ENCODE results near the gene SMARCA2.
"Not testable (repeated sequence)": the region's sequence is repeated elsewhere in the genome, so short reads cannot be mapped to it uniquely, and the experiment has no call there.

SMARCA2 gene

DNA sequence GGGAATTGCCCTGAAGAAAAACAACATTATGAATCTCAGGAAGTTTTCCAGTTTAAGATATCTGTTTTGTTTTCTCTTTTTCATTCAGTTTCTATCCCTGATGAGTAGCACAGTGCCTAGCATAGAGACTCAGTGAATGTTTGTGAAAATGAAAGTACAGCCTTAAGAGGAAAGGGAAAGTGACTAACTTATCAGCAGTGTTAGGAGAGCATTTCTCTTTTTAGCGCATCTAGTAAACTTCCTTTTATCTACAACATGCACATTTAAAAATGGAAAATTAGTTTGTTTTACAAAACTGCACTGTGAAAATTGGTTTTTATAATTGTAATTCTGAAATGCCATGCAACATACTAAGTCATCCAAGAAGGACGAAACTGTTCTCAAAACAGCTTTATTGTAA, 110.8 kb downstream of the SMARCA2 start:
- in situ Hi-C loops (cut with HindIII; ENCODE audit: low pct_ligation_motif_present, low pct_unique_long_range_greater_than_20kb, low sequenced_read_pairs), result no loop called here
- no peak for DNase-seq

DNA sequence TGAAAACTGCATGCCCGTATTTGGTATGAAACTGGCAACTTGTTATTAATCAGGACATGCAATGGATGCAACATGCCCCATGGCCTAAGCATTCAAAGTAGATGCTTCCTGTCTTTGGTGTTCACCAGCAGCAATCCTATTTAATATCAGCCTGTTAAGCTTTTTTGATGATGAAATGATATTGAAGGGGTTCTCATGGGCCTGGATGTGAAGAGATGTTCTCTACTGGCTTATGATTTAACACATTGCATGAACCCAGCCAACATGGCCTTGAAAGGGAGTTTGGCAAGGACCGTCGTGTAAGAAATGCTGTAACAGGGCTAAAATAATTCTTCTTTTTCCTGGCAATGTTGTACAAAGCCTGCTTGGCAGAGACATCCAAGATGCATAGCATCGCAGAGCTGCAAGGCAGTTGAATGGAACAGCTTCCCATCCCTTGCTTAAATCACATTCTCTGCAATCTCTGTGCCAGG, 111.2 kb downstream of the SMARCA2 start:
- in situ Hi-C loops (cut with HindIII; ENCODE audit: low pct_ligation_motif_present, low pct_unique_long_range_greater_than_20kb, low sequenced_read_pairs), result no loop called here
- DNase-seq, result no peak

- in situ Hi-C loops (cut with HindIII; ENCODE audit: low pct_ligation_motif_present, low pct_unique_long_range_greater_than_20kb, low sequenced_read_pairs), result no loop called here
- DNase-seq, result peak; percentile 60
Observed at GRCh38 chr9:2127486-2127885, 112.3 kb downstream of the SMARCA2 start.

DNA sequence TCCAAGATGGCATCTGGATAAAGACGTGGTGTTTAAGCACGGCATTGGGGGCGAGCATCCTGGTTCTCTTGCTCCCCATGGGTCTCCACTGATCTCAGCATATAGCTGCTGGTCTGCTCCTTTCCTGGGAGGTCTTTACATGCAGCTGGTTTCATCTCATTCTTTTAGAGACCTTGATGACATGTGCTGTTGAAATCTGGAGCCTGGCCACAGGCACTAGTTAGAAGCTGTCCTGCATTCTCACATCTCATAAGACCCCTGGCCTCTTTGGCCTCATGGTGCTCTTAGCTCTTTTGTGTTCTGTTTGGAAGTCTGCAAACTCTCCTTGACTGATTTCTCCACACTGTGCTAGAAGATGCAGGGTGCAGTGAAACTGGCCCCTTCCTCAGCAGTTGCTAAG, 113.0 kb downstream of the SMARCA2 start:
- in situ Hi-C loops (cut with HindIII; ENCODE audit: low pct_ligation_motif_present, low pct_unique_long_range_greater_than_20kb, low sequenced_read_pairs), result no loop called here
- DNase-seq, result no peak

GRCh38 chr9:2128618-2129017, 113.5 kb downstream of the SMARCA2 start:
- in situ Hi-C loops (cut with HindIII; ENCODE audit: low pct_ligation_motif_present, low pct_unique_long_range_greater_than_20kb, low sequenced_read_pairs), result no loop called here
- no peak for DNase-seq

DNA sequence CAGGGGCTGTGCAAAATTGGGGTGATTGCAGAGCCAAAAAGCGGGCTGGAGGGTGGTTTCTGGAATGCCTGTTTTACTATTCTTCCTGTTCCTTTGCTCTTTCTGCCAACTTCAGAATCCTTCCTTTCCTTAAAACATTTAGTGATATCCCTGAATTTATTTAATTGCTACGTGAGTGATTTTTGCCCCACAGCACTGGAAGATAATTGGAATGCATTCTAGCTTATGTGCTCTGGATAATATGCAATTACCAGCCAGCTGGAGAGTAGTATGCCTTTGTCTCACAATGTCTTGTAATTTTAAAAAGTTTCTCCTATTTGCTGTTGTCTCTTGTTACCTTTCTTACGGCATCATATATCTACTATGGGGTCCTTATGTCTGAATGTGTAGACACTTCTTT, 115.8 kb downstream of the SMARCA2 start:
- DNase-seq, result no peak
- in situ Hi-C loops (cut with HindIII; ENCODE audit: low pct_ligation_motif_present, low pct_unique_long_range_greater_than_20kb, low sequenced_read_pairs), result no loop called here

GRCh38 chr9:2132484-2133082, 117.4 kb downstream of the SMARCA2 start:
- DNase-seq, result peak; percentile 27
- in situ Hi-C loops (cut with HindIII; ENCODE audit: low pct_ligation_motif_present, low pct_unique_long_range_greater_than_20kb, low sequenced_read_pairs), result no loop called here

DNA sequence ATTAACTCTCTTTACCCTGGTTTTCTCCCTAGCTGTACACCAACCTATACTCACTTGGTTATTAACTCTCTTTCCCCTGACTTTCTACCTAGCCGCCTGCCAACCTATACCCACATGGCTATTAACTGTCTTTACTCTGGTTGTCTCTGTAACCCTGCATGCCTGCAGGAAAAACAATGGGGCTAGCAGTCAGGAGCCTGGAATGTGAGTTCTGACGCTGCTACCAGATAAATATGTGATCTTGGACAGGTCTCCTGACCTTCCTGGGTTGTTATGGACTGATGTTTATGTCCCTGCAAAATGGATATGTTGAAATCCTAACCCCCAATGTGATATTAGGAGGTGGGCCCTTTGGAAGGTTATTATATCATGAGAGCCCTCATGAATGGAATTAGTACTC, 119.2 kb downstream of the SMARCA2 start:
- in situ Hi-C loops (cut with HindIII; ENCODE audit: low pct_ligation_motif_present, low pct_unique_long_range_greater_than_20kb, low sequenced_read_pairs), result no loop called here
- no peak for DNase-seq

DNA sequence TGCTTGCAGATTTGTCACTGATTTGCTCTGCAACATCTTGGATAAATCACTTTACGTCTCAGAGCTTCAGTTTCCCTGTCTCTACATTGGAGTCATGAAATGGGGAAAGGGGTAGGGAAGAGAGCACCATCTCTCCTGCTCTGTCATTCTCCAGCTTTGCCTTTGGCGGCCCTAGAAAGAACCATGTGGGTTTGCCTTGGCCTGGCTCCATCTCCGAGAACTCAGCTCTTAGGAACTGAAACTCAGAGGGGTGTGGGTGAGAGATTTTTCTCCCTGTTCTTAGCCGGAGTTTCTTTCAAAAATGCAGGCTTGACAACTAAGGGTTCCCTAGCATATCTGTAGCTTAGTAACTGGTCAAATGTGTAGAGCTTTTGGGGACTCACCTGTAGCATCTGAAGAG, 123.5 kb downstream of the SMARCA2 start:
- no peak for DNase-seq
- in situ Hi-C loops (cut with HindIII; ENCODE audit: low pct_ligation_motif_present, low pct_unique_long_range_greater_than_20kb, low sequenced_read_pairs), result no loop called here

GRCh38 chr9:2140600-2141223, 125.6 kb downstream of the SMARCA2 start:
- DNase-seq, result no peak
- in situ Hi-C loops (cut with HindIII; ENCODE audit: low pct_ligation_motif_present, low pct_unique_long_range_greater_than_20kb, low sequenced_read_pairs), result no loop called here

DNA sequence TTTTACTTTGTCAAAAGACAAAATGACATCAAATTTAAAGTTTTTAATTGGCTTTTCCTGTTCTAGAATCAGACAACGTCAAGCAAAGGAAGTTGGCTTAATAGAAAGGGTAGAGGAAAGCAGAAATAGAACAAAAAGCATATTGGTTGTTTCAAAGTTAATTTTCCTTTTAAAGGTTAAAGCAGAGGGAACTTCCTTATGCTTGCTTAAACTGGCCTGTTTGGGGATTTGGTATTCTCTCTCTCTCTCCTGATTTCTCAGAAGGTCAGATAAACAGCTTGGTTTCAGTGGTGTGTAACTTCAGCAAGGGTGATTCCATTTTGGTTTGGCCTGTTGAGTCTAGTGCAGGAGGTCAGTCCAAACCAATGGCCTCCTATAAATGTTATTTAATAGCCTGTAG, 127.1 kb downstream of the SMARCA2 start:
- DNase-seq, result no peak

GRCh38 chr9:2144619-2145018, 129.5 kb downstream of the SMARCA2 start:
- DNase-seq, result no peak
- in situ Hi-C loops (cut with HindIII; ENCODE audit: low pct_ligation_motif_present, low pct_unique_long_range_greater_than_20kb, low sequenced_read_pairs), result no loop called here

More for the DNA sequence above, 127.1 kb downstream of the SMARCA2 start:
- in situ Hi-C loops (cut with HindIII; ENCODE audit: low pct_ligation_motif_present, low pct_unique_long_range_greater_than_20kb, low sequenced_read_pairs), result no loop called here

- no peak for DNase-seq
- in situ Hi-C loops (cut with HindIII; ENCODE audit: low pct_ligation_motif_present, low pct_unique_long_range_greater_than_20kb, low sequenced_read_pairs), result no loop called here
Observed at GRCh38 chr9:2145746-2146145, 130.6 kb downstream of the SMARCA2 start.

DNA sequence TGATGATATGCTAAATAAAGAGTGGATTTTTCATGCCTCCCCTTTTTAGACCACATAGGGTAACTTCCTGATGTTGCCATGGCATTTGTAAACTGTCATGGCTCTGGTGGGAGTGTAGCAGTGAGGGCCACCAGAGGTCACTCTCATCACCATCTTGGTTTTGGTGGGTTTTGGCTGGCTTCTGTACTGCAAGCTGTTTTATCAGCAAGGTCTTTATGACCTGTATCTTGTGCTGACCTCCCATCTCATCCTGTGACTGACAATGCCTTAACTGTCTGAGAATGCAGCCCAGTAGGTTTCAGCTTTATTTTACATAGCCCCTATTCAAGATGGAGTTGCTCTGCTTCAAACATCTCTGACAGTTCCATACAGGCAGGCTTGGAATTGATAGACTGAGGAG, 131.6 kb downstream of the SMARCA2 start:
- not testable (repeated sequence) for DNase-seq

DNA sequence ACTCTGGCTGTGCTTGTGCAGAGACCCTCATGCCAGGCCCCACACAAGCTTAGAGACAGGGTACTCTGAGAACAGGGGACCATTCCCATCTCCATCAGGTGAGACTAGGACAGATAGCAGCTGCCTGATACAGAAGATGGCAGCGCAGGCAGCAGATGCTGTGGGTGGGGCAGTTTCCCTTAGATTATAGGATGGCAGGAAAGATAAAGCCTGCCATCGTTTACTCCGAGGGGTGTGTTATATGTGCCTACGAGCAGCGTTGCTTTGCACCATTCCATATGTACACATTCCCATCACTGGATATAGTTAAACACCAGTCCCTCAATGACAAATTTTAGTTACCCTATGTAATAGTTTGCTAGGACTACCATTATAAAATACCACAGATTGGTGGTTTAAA, 135.2 kb downstream of the SMARCA2 start:
- in situ Hi-C loops (cut with HindIII; ENCODE audit: low pct_ligation_motif_present, low pct_unique_long_range_greater_than_20kb, low sequenced_read_pairs), result no loop called here

More for the DNA sequence above, 131.6 kb downstream of the SMARCA2 start:
- in situ Hi-C loops (cut with HindIII; ENCODE audit: low pct_ligation_motif_present, low pct_unique_long_range_greater_than_20kb, low sequenced_read_pairs), result not testable (repeated sequence)

DNA sequence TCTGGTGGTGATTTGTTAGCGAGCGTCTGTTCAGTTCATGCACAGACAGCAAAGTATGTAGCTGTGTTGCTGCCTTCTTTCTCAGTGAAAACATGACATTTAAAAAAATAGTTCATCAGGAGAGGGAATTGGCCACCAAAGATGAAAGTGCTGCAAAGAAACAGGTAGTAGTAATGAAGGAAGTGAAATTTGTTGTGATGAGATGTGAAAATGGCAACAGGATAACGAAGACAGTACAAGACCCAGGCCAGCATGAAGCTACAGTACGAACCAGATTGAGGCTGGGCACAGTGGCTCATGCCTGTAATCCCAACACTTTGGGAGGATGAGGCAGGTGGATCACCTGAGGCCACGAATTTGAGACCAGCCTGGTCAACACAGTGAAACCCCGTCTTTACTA, 136.0 kb downstream of the SMARCA2 start:
- DNase-seq, result no peak
- in situ Hi-C loops (cut with HindIII; ENCODE audit: low pct_ligation_motif_present, low pct_unique_long_range_greater_than_20kb, low sequenced_read_pairs), result no loop called here

More for the DNA sequence above, 135.2 kb downstream of the SMARCA2 start:
- no peak for DNase-seq

DNA sequence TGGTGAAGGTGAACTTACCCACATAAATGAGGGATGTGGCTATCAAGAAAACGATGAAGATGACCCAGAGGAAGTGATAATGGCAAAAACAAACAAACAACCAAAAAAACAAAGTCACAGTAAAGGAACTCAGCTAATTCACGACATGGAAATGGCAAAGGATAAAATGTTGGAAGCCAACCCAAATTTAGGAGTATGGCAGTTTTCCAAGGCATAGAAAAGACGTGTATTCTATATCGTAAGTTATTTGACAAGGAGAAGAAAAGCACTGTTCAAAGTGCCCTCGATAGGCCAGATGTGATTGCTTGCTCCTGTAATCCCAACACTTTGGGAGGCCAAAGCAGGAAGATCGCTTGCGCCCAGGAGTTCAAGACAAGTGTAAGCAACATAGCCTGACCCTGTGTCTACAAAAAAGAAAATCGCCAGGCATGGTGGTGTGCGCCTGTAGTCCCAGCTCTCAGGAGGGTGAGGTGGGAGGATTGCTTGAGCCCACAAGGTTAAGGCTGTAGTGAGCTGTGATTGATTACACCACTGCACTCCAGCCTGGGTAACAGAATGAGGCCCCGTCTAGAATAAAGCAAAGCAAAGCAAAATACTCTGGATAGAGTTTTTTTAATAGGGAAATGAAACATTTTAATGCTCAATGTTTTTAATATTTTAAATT, 138.0 kb downstream of the SMARCA2 start:
- in situ Hi-C loops (cut with HindIII; ENCODE audit: low pct_ligation_motif_present, low pct_unique_long_range_greater_than_20kb, low sequenced_read_pairs), result no loop called here
- no peak for DNase-seq

DNA sequence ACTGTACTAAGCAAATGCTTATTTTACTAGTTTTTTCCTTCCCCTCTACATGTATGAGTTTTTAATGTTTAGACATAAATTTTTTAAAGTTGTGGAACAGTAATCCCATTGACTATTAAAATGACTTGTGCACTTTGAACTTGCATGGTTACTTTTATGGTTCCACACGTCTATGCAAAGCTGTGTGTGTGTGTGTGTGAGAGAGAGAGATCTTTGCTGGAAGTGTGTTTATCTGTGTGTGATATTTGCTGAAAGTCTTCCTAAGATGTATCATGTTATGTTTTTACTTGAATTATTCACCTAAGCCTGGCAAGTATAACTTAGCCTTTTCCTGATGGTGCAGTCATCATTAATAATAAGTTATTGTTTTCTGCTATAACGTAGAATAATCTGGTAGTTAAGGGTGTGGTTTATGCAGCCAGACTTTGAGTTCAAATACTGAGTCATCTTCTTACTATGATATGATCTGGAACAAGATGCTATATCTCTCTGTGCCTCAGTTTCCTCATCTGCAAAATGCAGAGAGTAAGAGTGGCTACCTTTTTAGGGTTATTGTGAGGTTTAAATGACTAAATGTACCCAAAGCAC, 138.6 kb downstream of the SMARCA2 start:
- in situ Hi-C loops (cut with HindIII; ENCODE audit: low pct_ligation_motif_present, low pct_unique_long_range_greater_than_20kb, low sequenced_read_pairs), result no loop called here
- DNase-seq, result no peak

DNA sequence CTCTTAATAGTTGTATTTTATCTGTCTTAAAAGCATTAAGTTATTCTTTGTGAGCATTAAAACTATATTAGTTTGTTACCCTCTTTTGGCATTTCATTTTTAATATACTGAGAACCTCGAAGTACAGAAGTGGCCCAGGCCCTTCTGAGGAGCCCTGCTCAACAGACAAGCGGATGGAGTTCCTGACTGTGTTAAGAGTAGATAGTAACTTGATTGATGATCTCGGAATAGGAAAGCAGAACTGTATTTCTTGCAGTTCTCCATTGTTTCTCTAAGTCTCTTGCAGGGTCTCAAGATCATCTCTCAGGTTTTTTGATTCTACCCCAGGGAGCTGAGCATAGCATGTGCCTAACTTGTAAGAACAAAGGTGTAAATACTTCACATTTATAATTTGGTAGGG, 139.6 kb downstream of the SMARCA2 start:
- in situ Hi-C loops (cut with HindIII; ENCODE audit: low pct_ligation_motif_present, low pct_unique_long_range_greater_than_20kb, low sequenced_read_pairs), result no loop called here
- no peak for DNase-seq

- in situ Hi-C loops (cut with HindIII; ENCODE audit: low pct_ligation_motif_present, low pct_unique_long_range_greater_than_20kb, low sequenced_read_pairs), result no loop called here
- DNase-seq, result no peak
Observed at GRCh38 chr9:2155966-2156365, 140.8 kb downstream of the SMARCA2 start.

Data from ACHN (cell line).